ENCODE results near the gene ERGIC3.

Gene ERGIC3

DNA sequence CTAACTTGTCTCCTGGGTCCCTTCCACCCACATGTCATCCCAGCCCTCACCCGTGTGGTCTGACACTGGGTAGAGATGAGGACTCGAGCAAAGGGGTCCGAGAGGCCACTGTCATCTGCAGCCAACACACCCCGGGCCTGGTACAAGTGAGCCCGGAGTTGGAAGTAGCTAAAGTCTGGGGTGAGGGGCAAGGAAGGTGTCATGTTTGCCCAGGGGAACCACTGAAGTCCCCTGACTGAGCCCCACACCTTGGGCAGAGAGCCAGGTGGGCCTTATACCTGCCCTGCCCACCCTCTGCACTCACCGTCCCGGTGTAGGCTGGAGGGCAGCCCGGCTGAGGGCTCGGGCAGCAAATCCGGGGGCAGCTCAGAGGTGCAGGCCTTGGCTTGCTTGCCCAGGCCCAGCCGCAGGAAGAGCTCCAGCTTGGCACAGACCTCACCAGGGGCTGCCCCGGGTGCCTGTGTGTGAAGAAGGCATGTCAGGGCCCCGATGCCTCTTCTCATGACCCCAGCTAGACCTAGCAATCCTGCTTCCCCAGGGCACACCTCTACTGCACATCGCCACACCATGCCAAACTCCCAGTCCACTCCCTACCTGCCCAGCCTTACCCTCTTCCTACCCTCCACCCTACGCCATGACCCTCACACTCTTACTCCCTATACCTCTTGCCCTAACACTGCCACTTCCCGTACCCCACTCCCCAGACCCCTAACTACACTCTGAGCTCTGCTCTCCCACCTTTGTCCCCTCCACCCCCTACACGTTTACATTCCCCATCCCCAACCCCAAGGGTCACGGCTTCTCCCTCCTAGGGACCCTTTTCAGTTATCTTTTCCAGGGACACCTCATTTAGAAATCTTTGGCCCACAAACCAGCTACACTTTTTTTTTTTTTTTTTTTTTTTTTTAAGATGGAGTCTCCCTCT, 42.0 kb downstream of the ERGIC3 start:
- no peaks in the 10 kb centered on the region for H3K79me1 ChIP-seq (ENCODE audit: low read length)
- H3K9ac ChIP-seq (ENCODE audit: low read length), result no peak overlapping the region
- no peak for DNase-seq
- no peak overlapping the region for H4K8ac ChIP-seq (ENCODE audit: low read depth, low read length)
- H2AK5ac ChIP-seq (ENCODE audit: low read length), result no peak overlapping the region
- H3K27ac ChIP-seq (ENCODE audit: low read depth, low read length), result no peak overlapping the region
- no peak overlapping the region for H2BK5ac ChIP-seq (ENCODE audit: low read length)
- H2BK15ac ChIP-seq (replicated peaks; ENCODE audit: low read depth), result no peak overlapping the region
- H3K4ac ChIP-seq (ENCODE audit: low read depth, low read length), result no peak overlapping the region
- no peak overlapping the region for H2BK120ac ChIP-seq (ENCODE audit: low read depth, low read length)
- no peak overlapping the region for H4K5ac ChIP-seq (ENCODE audit: low read length)
- no peak overlapping the region for H3K4me2 ChIP-seq (ENCODE audit: low read length)
- no peaks in the 10 kb centered on the region for H3K36me3 ChIP-seq (ENCODE audit: control insufficient read depth, insufficient read depth, low read length)
- no peak overlapping the region for H3K23ac ChIP-seq (ENCODE audit: low read length)
- no peaks in the 10 kb centered on the region for H3K4me1 ChIP-seq (ENCODE audit: control insufficient read depth, low read depth, low read length)
- no peak overlapping the region for H3K56ac ChIP-seq (ENCODE audit: low read length)
- H3K79me2 ChIP-seq (ENCODE audit: control insufficient read depth, insufficient read depth, low read length), result no peaks in the 10 kb centered on the region
- no peak overlapping the region for H3K4me3 ChIP-seq (ENCODE audit: low read length)
- WGBS (ENCODE audit: extremely low coverage, insufficient coverage, low lambda C conversion rate), result no CpG with 5 or more reads among the region's 18 CpGs
- H3K27me3 ChIP-seq (ENCODE audit: insufficient read depth, low read length, poor library complexity), result no peaks in the 10 kb centered on the region
- H3K18ac ChIP-seq (ENCODE audit: low read length), result no peak overlapping the region

DNA sequence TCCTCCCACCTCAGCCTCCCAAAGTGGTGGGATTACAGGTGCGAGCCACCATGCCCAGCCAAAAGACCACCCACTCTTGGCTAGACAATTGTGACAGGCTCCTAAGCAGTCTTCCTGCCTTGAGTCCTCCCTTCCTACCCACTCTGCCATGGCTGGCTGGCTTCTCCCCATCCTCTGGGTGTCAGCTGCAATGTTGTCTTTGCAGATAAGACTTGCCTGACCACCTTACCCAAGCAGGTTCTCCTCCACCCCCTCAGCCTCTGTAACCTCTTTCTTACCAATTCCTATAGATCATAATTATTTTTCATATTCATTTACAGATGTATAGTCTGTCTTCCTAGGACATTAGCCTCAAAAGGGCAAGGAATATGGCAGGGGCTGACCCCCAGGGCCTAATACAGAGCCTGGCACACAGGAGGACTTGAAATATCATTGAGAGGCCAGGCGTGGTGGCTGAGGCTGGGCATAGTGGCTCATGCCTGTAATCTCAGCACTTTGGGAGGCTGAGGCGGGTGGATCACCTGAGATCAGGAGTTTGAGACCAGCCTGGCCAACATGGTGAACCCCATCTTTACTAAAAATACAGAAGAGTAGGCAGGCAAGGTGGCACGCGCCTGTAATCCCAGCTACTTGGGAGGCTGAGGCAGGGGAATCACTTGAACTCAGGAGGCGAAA, 45.0 kb downstream of the ERGIC3 start:
- WGBS (ENCODE audit: extremely low coverage, insufficient coverage, low lambda C conversion rate), result no CpG with 5 or more reads among the region's 6 CpGs
- Histone ChIP-seq H3K4me3 (ENCODE audit: low read length) (no peak overlapping the region), H3K36me3 (ENCODE audit: control insufficient read depth, insufficient read depth, low read length) (no peaks in the 10 kb centered on the region), H3K23ac (ENCODE audit: low read length) (no peak overlapping the region), H3K4me1 (ENCODE audit: control insufficient read depth, low read depth, low read length) (no peaks in the 10 kb centered on the region), H3K4me2 (ENCODE audit: low read length) (no peak overlapping the region), H3K79me2 (ENCODE audit: control insufficient read depth, insufficient read depth, low read length) (no peaks in the 10 kb centered on the region), H3K56ac (ENCODE audit: low read length) (no peak overlapping the region), H3K27ac (ENCODE audit: low read depth, low read length) (no peak overlapping the region), H2BK120ac (ENCODE audit: low read depth, low read length) (no peak overlapping the region), H3K4ac (ENCODE audit: low read depth, low read length) (no peak overlapping the region), H2BK15ac (replicated peaks; ENCODE audit: low read depth) (no peak overlapping the region), H3K27me3 (ENCODE audit: insufficient read depth, low read length, poor library complexity) (no peaks in the 10 kb centered on the region), H4K5ac (ENCODE audit: low read length) (no peak overlapping the region), H2AK5ac (ENCODE audit: low read length) (no peak overlapping the region), H3K18ac (ENCODE audit: low read length) (no peak overlapping the region), H2BK5ac (ENCODE audit: low read length) (no peak overlapping the region), H3K9ac (ENCODE audit: low read length) (no peak overlapping the region), H4K8ac (ENCODE audit: low read depth, low read length) (no peak overlapping the region), H3K79me1 (ENCODE audit: low read length) (no peaks in the 10 kb centered on the region)
- no peak for DNase-seq

- no peak overlapping the region for H3K23ac ChIP-seq (ENCODE audit: low read length)
- no peaks in the 10 kb centered on the region for H3K36me3 ChIP-seq (ENCODE audit: control insufficient read depth, insufficient read depth, low read length)
- H4K5ac ChIP-seq (ENCODE audit: low read length), result no peak overlapping the region
- no CpG with 5 or more reads among the region's 2 CpGs for WGBS (ENCODE audit: extremely low coverage, insufficient coverage, low lambda C conversion rate)
- no peak overlapping the region for H3K4me2 ChIP-seq (ENCODE audit: low read length)
- H2BK15ac ChIP-seq (replicated peaks; ENCODE audit: low read depth), result no peak overlapping the region
- no peaks in the 10 kb centered on the region for H3K4me1 ChIP-seq (ENCODE audit: control insufficient read depth, low read depth, low read length)
- no peaks in the 10 kb centered on the region for H3K79me1 ChIP-seq (ENCODE audit: low read length)
- no peak overlapping the region for H3K4ac ChIP-seq (ENCODE audit: low read depth, low read length)
- H3K27ac ChIP-seq (ENCODE audit: low read depth, low read length), result no peak overlapping the region
- no peaks in the 10 kb centered on the region for H3K27me3 ChIP-seq (ENCODE audit: insufficient read depth, low read length, poor library complexity)
- no peak for DNase-seq
- H2AK5ac ChIP-seq (ENCODE audit: low read length), result no peak overlapping the region
- H3K4me3 ChIP-seq (ENCODE audit: low read length), result no peak overlapping the region
- H2BK120ac ChIP-seq (ENCODE audit: low read depth, low read length), result no peak overlapping the region
- H3K9ac ChIP-seq (ENCODE audit: low read length), result no peak overlapping the region
- no peak overlapping the region for H2BK5ac ChIP-seq (ENCODE audit: low read length)
- H3K18ac ChIP-seq (ENCODE audit: low read length), result no peak overlapping the region
- no peak overlapping the region for H3K56ac ChIP-seq (ENCODE audit: low read length)
- no peaks in the 10 kb centered on the region for H3K79me2 ChIP-seq (ENCODE audit: control insufficient read depth, insufficient read depth, low read length)
- no peak overlapping the region for H4K8ac ChIP-seq (ENCODE audit: low read depth, low read length)
Observed at GRCh38 chr20:35587436-35587835, 45.6 kb downstream of the ERGIC3 start.

- no peaks in the 10 kb centered on the region for H3K79me2 ChIP-seq (ENCODE audit: control insufficient read depth, insufficient read depth, low read length)
- H2BK15ac ChIP-seq (replicated peaks; ENCODE audit: low read depth), result no peak overlapping the region
- H2BK120ac ChIP-seq (ENCODE audit: low read depth, low read length), result no peak overlapping the region
- H3K4me1 ChIP-seq (ENCODE audit: control insufficient read depth, low read depth, low read length), result no peaks in the 10 kb centered on the region
- no peak overlapping the region for H4K8ac ChIP-seq (ENCODE audit: low read depth, low read length)
- no peak overlapping the region for H3K27ac ChIP-seq (ENCODE audit: low read depth, low read length)
- H3K79me1 ChIP-seq (ENCODE audit: low read length), result no peaks in the 10 kb centered on the region
- H3K27me3 ChIP-seq (ENCODE audit: insufficient read depth, low read length, poor library complexity), result no peaks in the 10 kb centered on the region
- H3K4me2 ChIP-seq (ENCODE audit: low read length), result no peak overlapping the region
- no peaks in the 10 kb centered on the region for H3K36me3 ChIP-seq (ENCODE audit: control insufficient read depth, insufficient read depth, low read length)
- H3K4ac ChIP-seq (ENCODE audit: low read depth, low read length), result no peak overlapping the region
- no peak overlapping the region for H3K56ac ChIP-seq (ENCODE audit: low read length)
- H2BK5ac ChIP-seq (ENCODE audit: low read length), result no peak overlapping the region
- no peak overlapping the region for H3K4me3 ChIP-seq (ENCODE audit: low read length)
- no peak overlapping the region for H2AK5ac ChIP-seq (ENCODE audit: low read length)
- H3K23ac ChIP-seq (ENCODE audit: low read length), result no peak overlapping the region
- H4K5ac ChIP-seq (ENCODE audit: low read length), result no peak overlapping the region
- no CpG with 5 or more reads among the region's 14 CpGs for WGBS (ENCODE audit: extremely low coverage, insufficient coverage, low lambda C conversion rate)
- no peak overlapping the region for H3K18ac ChIP-seq (ENCODE audit: low read length)
- H3K9ac ChIP-seq (ENCODE audit: low read length), result no peak overlapping the region
- no peak for DNase-seq
Observed at GRCh38 chr20:35588397-35588796, 46.5 kb downstream of the ERGIC3 start.

GRCh38 chr20:35592339-35592974, 50.6 kb downstream of the ERGIC3 start:
- Histone ChIP-seq H3K23ac (ENCODE audit: low read length) (no peak overlapping the region), H3K56ac (ENCODE audit: low read length) (no peak overlapping the region), H4K5ac (ENCODE audit: low read length) (no peak overlapping the region), H3K4me3 (ENCODE audit: low read length) (no peak overlapping the region), H3K27me3 (ENCODE audit: insufficient read depth, low read length, poor library complexity) (no peaks in the 10 kb centered on the region), H3K4ac (ENCODE audit: low read depth, low read length) (no peak overlapping the region), H2BK15ac (replicated peaks; ENCODE audit: low read depth) (no peak overlapping the region), H3K27ac (ENCODE audit: low read depth, low read length) (no peak overlapping the region), H2BK5ac (ENCODE audit: low read length) (no peak overlapping the region), H3K79me2 (ENCODE audit: control insufficient read depth, insufficient read depth, low read length) (no peaks in the 10 kb centered on the region), H2AK5ac (ENCODE audit: low read length) (no peak overlapping the region), H3K4me2 (ENCODE audit: low read length) (no peak overlapping the region), H3K4me1 (ENCODE audit: control insufficient read depth, low read depth, low read length) (no peaks in the 10 kb centered on the region), H3K36me3 (ENCODE audit: control insufficient read depth, insufficient read depth, low read length) (no peaks in the 10 kb centered on the region), H3K79me1 (ENCODE audit: low read length) (no peaks in the 10 kb centered on the region), H2BK120ac (ENCODE audit: low read depth, low read length) (no peak overlapping the region), H4K8ac (ENCODE audit: low read depth, low read length) (no peak overlapping the region), H3K18ac (ENCODE audit: low read length) (no peak overlapping the region), H3K9ac (ENCODE audit: low read length) (no peak overlapping the region)
- no CpG with 5 or more reads among the region's 2 CpGs for WGBS (ENCODE audit: extremely low coverage, insufficient coverage, low lambda C conversion rate)
- no peak for DNase-seq
